Measurements from ENCODE around the gene CDH4.

The CDH4 gene

DNA sequence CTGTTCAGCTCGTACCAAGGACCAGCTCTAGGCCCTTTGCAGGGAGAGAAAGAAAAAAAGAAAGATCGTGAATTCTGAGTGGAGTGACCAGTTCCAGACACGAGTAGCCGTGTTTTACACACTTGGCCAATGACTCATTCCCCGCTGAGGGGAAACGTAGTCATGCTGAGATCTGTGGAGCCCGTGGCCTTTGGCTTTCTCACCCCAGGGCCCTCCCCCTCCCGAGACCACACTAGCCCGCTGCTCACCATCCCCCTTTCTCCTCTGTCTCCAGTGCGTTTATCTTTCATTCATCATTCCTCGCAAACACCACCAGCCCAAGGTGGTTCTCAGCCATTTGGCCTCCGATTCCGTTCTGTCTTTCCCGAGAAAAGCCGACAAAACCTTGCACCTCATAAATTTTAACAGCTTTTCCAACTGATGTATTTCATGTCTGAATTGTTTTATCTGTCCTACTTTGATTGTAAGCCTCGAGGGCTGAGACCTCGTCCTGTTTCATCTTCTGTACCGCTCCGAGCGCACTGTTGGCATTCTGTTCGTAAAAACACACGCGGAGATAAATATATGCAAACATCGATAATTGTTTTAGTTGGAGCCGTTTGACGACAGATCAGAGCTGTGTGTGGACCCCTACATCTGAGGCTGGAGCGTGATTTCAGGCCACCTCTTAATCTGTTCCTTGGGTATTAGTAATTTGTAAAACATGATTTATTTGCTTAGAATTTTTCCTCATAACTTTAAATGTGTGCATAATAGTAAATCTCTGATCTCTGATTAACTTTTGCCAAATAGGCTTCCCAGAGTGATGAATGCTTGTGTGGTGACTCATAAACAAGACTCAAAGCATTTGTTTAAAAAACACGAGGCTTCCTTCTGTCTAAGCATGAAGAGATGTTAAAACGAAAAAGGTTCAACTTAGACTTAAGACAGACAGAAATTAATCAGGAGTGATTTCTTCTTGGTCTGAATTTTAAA is 336.6 kb downstream of the CDH4 start:
- in situ Hi-C loops (cut with HindIII; ENCODE audit: low sequenced_read_pairs) = no loop called here

DNA sequence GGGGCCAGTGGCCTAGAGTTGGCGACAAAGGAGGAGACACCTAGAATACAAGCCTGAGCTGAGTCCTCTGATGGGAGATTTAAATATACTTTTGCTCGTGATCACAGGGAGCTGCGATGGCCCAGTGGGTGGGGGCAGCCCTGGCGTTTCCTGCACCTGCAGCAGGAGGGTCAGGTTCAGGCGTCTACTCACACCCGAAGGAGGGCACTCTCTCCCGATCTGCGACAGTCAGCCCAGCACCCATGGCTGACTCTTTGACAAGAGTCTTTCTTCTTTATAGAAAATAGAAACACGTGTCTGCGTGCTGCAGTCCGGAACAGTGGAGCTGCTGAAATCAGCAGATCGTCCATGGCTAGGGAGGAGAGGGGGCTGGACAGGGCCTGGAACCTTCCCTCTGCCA is 338.2 kb downstream of the CDH4 start:
- in situ Hi-C loops (cut with HindIII; ENCODE audit: low sequenced_read_pairs) = no loop called here

DNA sequence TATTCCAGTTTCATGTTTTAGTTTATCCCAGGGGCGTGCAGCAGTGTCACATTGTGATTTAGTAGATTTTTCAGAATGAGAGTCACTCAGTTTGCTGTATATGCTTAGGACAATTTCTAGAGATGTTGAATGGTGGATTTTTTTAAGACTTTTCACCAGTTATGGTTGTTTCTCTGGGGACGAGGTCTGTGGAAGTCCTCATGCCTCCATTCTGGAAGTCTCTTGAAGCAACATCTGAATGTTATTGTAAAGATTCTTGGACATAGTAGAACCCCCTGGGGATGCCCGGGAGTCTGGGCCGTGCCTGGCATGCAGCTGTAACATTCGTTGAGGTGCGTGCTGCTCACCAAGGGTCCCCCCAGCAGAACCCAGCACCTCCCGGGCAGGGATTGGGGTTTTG is 341.5 kb downstream of the CDH4 start:
- in situ Hi-C loops (cut with HindIII; ENCODE audit: low sequenced_read_pairs) = no loop called here

DNA sequence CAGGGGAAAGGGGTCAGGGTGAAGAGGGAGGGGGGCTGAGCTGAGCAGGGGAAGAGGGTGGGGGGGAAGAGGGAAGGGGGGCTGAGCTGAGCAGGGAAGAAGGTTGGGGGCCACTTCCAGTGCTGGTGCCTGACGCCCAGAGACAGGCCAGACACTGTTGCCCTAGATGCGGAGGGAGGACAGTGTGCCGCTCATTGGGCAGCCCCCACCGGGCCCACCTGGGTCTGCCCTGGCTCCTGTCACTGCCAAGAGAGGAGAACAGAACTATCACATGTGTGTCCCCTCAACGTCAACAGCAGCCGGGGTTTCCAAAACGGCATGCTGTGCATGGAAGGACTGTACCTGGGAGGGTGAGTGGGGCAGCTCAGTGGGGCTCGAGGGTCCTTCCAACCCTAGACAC is 342.1 kb downstream of the CDH4 start:
- in situ Hi-C loops (cut with HindIII; ENCODE audit: low sequenced_read_pairs) = no loop called here

DNA sequence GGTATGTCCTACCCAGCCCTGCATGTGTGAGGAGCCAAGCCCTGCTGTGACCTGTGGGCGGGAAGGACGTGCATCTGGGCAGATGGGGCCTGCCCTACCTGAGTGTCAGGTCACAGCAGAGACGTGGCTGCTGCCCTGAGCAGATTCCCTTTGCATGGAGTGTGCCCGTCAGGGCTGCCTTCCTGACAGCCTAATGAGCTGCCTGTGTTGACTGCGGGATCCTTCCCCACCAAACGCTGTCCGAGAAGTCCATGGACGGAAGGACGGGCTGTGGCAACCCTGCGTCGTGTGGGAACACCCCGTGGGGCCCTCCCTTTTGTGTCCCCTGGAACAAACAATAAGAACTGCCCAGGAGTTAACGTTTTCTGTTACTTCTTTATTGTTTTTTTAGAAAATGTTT is 343.2 kb downstream of the CDH4 start:
- in situ Hi-C loops (cut with HindIII; ENCODE audit: low sequenced_read_pairs) = no loop called here

DNA sequence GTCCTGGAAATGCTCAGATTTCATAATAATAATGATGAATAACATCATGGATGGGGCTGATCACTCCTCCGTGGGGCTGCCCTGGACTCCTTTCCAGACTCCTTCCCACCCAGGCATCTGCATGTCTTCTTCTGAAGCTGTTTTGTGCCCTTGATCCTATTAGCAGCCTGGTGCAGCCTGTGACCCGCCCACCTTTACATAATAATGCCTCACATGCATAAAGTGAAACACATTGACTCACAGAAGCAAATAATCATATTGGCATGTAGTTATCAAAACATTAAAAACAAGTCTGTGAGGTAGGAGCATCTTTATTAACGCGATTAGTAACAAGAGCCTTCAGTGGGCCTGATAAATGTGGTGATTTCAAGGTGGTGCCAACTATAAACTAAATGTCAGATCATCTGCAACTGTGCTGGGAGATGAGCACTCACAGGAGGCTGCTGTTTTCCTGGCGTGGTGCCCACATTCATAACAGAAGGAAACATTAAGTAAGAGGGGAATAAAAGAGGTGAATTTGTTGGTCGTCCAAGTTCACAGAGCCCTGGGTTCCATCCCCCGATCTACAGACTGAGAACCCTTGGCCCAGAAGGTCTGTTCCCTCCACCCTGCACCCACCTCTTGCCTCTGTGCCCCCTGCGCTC is 344.7 kb downstream of the CDH4 start:
- in situ Hi-C loops (cut with HindIII; ENCODE audit: low sequenced_read_pairs) = no loop called here

DNA sequence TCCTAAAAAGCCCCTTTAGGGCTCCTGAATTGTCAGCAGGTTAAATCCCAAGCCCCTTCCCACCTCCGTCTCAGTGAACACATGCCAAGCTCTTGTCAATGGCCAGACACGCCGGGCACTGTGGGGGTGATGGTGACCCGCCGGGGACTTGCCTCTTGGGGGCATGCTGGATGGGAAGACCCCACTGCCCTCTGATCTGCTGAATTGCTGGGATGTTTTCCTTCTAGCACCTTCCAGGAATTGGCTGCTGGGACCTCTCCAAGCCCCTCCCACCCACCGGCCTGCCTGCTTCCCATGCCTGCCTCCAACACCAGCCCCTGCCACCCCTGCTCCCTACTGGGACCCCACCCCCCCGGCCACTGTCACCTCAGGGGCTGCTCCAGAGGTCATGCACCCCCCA is 345.9 kb downstream of the CDH4 start:
- in situ Hi-C loops (cut with HindIII; ENCODE audit: low sequenced_read_pairs) = no loop called here

DNA sequence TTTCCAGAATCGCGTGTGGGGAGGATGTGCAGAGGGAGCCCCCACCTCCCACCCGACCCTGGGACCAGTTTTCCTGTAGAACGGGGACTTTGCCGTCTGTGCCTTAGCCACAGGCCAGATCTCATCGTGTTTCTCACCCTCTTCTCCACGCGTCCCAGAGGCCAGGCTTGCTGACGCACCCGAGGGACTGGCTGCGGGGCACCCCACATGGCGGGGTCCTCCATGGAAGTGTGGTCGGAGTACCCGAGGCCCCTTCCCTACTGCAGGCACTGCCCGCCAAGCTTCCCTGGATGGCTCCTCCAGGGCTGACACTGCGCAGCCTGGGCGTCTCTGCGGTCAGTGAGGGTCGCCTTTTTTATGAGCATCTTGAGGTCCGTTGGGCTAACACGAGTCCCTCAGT is 346.5 kb downstream of the CDH4 start:
- in situ Hi-C loops (cut with HindIII; ENCODE audit: low sequenced_read_pairs) = no loop called here

DNA sequence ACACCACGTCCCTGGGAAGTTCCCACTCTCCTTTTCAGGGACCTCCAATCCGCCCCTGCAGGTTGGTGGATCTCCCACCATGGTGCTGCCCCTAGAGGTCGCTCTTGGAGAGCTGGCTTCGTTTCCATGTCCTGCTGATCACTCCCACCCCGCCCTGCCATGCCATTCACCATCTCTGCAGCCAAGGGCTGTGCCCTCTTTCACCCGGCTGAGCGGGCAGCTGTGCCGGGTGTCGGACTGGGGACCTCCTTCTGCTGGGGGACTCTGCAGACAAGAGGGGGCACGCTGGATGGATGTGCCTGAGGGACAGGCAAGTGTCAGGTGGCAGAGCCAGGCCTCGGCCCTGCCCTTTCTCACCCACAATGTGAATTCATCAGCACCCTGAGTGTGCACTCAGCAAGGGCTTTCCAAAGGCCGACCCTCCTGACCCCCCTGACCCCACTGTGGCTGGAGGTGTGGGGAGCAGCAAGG is 347.0 kb downstream of the CDH4 start:
- in situ Hi-C loops (cut with HindIII; ENCODE audit: low sequenced_read_pairs) = no loop called here

DNA sequence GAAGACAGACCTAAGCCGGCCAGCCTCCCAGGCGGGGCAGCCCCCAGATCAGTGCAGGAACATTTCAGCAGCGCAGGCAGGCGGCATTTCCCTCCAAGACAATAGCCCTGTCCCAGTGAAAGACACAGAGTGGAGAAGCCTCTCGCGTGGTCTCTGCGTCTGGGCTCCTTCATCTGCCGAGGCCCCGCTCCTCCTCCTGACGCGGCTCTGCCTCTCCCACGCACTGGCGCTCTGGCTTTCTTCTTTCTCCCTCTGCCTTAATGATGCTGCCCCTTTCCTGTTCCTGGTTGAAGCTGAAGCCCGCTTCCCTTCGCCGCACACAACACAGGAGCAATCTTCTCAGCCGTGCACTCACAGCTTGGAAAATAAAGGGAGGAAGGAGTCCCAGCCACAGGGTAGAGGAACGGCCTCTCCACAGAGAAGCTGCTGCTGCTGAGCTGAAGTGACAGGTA is 347.5 kb downstream of the CDH4 start:
- in situ Hi-C loops (cut with HindIII; ENCODE audit: low sequenced_read_pairs) = no loop called here

DNA sequence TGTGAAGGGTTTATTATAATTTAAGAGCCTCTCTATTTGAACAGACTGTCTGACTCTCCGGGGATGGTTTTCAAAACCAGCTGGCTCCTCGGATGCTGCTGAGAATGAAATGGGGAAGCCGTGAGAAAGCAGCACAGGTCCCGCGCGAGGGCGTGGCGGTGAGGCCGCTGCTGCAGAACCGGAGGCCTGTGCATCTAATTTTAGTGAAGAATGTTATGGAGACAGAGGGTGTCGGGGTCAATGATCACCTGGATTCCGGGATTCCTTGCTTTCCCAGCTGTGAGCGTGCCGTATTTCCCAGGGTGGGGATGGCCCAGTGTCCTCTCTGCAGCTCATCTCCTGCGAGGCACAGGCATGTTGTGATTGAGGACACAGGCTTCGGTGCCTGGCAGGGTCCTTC is 348.0 kb downstream of the CDH4 start:
- in situ Hi-C loops (cut with HindIII; ENCODE audit: low sequenced_read_pairs) = no loop called here

DNA sequence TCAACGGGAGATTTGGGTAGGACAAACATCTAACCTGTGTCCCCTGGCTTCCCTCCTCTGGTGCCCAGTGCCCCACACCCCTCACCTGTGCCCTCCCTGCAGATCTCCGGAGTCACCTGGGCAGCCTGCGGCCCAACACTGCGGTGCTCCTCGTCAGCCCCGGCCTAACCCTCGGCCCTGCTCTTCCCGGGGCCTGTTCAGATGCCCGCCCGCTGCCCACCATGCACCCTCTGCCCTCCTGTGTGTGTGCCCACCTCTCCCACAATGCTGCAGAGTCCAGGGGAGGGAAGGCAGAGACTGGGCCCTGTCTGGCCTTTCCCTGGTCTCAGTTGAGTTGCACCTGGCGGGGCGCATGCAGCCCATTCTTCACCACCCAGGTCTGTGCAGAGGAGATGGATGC is 349.3 kb downstream of the CDH4 start:
- in situ Hi-C loops (cut with HindIII; ENCODE audit: low sequenced_read_pairs) = no loop called here

DNA sequence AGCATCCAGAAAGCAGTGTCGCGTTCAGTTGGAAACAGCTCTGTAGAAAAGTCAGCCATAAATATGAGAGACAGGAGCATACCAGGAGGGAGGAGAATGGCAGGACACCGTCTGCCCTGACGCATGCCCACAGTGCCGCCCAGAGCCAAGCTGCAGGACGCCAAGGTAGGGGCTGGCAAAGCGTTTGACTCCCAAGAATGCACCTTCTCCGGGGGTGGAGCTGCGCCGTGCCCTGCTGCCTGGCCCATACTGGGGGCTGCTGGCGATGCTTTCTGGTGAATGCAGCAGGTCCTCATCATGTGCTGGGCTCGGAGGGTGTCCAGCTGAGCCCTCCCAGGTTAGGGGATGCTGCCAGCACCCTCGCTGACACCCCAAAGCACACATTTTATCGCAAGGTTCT is 349.8 kb downstream of the CDH4 start:
- in situ Hi-C loops (cut with HindIII; ENCODE audit: low sequenced_read_pairs) = no loop called here

DNA sequence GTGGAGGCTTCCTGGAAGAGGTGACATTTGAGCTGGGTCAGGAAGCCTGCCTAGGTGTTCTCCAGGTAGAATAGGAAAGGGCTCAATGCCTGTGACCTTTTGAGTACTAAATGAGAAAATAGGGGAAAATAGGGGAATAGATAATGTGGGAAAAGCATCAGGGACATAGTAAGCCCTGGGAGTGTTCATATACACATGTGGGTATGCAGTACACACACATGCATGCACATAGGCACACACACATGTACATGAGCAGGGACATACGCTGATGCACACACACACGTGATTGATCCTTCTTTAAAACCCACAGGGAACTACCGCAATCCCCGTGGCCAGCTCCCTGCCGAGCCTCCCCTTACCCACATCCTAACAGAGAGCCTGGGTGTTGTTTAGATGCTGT is 351.7 kb downstream of the CDH4 start:
- in situ Hi-C loops (cut with HindIII; ENCODE audit: low sequenced_read_pairs) = no loop called here

DNA sequence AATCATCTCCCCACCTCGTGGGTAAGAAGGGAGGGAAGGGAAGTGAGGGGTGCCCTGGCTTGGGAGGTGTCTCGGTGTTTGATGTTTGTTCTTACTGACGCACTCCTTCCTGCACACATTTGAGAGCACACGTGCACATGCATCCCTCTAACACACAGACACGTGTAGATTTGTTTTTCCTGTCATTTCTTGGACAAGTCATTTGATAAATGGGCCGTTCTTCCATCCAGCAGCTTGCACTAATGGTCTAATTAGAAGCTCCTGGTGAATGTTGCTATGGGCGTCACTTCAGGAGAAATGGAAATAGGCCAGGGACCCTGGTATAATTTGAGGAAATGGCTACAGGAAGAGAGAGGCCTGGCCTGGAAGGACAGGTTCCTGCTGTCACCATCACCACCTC is 352.5 kb downstream of the CDH4 start:
- in situ Hi-C loops (cut with HindIII; ENCODE audit: low sequenced_read_pairs) = no loop called here

DNA sequence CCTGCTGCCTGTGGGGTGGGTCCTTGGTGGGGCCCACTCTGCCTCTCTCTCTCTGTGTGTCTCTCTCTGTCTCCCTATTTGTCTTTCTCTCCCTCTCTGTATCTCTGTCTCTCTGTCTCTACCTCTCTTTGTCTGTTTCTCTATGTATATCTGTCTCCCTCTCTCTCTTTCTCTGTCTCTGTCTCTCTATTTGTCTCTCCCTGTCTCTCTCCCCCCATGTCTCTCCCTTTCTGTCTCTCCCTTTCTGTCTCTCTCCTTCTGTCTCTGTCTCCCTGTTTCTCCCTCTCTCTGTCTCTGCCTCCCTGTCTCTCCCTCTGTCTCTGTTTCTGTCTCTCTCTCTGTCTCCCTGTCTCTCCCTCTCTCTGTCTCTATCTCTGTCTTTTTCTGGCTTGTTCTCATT is 353.2 kb downstream of the CDH4 start:
- in situ Hi-C loops (cut with HindIII; ENCODE audit: low sequenced_read_pairs) = no loop called here

DNA sequence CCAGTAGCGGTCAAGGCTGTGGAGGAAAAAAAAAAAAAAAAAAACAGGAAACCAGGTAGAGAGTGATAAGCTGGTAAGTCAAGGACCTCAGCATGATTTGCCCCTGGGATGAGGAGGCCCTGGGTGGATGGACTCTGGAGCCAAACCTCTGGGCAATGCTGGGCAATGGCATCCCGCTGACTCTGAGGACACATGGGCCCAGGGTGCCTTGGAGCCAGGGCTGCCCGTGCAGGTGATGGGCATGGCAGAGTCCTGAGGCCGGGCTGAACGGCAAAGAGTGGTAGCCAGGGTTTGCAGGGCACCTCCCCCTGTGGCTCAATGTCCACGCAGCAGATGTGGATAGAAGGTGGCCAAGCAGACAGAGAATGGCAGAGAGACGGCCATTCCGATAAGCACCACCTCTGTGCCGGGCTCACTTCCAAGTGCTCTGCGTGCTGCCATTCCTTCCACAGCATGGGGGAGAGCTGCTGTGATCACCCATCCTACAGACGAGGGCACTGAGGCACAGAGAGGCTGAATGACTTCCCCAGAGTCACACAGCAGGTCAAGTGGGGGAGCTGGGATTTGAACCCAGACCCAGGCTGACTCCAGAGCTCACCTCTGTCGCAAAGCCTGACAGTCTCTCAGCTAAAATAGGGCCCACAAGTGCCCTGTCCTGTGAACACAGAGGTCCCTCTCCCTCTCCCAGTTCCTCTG is 353.9 kb downstream of the CDH4 start:
- in situ Hi-C loops (cut with HindIII; ENCODE audit: low sequenced_read_pairs) = no loop called here

DNA sequence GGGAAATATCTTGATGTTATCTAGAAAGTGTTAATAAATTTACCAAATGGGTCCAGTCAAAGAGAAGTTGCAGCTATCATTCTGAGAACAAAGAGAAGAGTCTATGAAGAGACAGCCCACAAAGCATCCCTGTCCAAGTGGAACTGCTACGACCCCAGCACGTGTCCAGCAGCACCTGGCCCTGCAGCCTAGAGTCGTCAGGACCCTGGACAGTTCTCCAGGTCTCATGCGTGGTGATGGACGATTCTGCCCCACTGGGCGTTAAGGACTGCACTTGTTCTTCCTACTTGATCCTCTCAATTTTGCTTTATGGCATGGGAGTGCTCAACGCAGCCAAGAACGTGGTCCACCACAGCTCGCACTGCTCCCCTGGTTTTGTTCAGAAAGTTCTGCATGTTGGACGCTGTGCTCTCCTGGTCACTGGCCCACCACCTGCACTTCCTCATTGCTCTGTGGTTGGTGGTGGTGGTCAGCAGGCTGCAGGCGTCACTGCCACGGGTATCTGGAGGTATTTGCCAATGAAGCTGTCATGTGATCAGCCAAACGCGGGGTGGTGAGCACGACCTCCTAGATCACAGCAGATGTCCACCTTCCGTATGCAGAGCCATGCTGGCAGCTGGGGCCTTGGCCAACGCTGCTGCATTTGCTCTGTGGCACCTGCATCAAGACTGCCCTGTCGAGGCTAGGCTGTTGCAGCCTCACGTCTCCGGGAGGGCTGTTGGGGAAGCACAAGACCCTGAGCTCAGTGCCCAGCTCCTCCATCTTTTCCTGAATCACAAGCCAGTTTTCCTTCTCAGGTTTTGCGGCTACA is 356.4 kb downstream of the CDH4 start:
- in situ Hi-C loops (cut with HindIII; ENCODE audit: low sequenced_read_pairs) = no loop called here

DNA sequence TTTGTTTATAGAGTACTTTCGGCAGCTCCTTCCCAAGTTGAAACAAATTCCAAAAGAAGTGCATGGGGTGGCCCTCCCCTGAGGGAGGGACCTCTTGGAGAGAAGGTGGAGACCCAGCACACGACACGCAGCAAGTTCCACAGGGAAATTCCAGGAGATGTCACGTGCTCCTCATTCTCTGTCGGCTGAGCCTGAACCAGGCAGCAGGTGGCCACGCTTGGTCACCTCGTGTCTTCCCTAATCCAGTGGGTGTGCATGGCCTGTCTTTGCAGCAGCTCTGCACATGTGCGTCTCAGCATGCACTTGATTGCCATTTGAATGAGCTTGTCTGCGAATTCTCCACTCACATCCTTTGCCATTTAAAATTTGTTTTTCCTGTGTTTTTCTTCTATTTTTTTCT is 357.4 kb downstream of the CDH4 start:
- in situ Hi-C loops (cut with HindIII; ENCODE audit: low sequenced_read_pairs) = no loop called here

DNA sequence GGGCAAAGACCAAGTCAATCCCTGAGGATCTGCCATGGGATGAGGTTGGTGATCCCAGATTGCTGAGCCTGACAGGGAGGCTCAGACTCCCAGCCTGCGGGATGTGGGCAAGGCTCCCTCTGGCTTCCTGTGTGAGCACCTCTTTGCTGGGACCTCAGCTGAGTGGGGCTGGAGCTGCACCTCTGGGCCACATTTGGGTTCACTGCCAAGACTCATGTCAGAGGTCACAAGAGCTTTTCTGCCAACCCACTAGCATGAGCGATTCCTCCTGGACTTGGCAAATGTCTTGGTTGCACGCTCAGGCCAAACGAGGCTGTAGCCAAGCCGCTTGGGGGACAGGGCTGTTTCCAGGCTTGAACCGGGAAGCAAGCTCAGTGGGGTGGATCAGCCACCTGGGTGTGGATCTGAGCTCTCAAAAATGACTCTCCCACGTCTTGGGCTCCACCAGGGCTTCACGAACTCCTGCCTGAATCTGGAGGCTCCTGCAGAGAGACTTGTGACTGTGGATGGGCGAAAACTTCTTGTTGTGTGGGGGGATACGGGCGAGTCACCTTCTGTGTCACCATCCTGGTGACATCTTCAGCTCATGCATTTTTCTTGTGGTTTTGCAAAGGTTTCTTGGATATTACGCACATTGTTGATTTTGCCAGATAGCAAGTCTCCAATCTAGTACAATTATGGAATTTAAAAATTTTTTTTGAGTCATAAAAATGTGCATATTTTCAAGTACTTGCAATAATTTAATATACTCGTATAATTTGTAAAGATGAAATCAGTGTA is 359.5 kb downstream of the CDH4 start:
- in situ Hi-C loops (cut with HindIII; ENCODE audit: low sequenced_read_pairs) = no loop called here
